Astrocyte of the cerebellum (primary cell): ENCODE results near the gene ST7L.

Experiments
- DNase-seq: peaks from one replicate; pipeline ENCODE4 v3.0.0-alpha.2; 2011; ENCODE audit warnings: low read depth
- H3K4me3 ChIP-seq: 2 replicates; pipeline ENCODE4 v1.5.1; 2011; ENCODE audit warnings: mild to moderate bottlenecking, low read depth, low read length, moderate library complexity
- CTCF ChIP-seq: IDR thresholded peaks from 2 replicates; pipeline ENCODE4 v1.5.1; 2012; ENCODE audit warnings: low read length, low read depth, moderate library complexity, mild to moderate bottlenecking; ENCODE audit errors: missing control alignments
- in situ Hi-C: cut with HindIII; loops from 2 replicates; pipeline ENCODE4 v1.10.0; 2017; ENCODE audit warnings: low sequenced_read_pairs

ST7L gene

GRCh38 chr1:112576240-112576639 lies 42.7 kb downstream of the ST7L start:
- no peak for DNase-seq
- H3K4me3 ChIP-seq = no peak overlapping the region
- TF ChIP-seq CTCF = no peak
- in situ Hi-C loops = no loop called here

- TF ChIP-seq CTCF = no peak
- in situ Hi-C loops = no loop called here
- H3K4me3 ChIP-seq = no peak overlapping the region
- DNase-seq = peak; percentile 58
Measured at GRCh38 chr1:112575154-112575804, 43.7 kb downstream of the ST7L start.

GRCh38 chr1:112565800-112566199 lies 53.1 kb downstream of the ST7L start:
- in situ Hi-C loops = no loop called here
- no peak for DNase-seq
- H3K4me3 ChIP-seq = no peak overlapping the region
- no peak for TF ChIP-seq CTCF

- no peak for TF ChIP-seq CTCF
- DNase-seq = no peak
- in situ Hi-C loops = no loop called here
- no peak overlapping the region for H3K4me3 ChIP-seq
Measured at GRCh38 chr1:112564081-112564480, 54.9 kb downstream of the ST7L start.

- in situ Hi-C loops = no loop called here
- no peak overlapping the region for H3K4me3 ChIP-seq
- no peak for TF ChIP-seq CTCF
- DNase-seq = no peak
Measured at GRCh38 chr1:112563341-112563740, 55.6 kb downstream of the ST7L start.

GRCh38 chr1:112558634-112559033 lies 60.3 kb downstream of the ST7L start:
- in situ Hi-C loops = no loop called here
- TF ChIP-seq CTCF = no peak
- H3K4me3 ChIP-seq = no peak overlapping the region
- DNase-seq = no peak
